HG03432 (cell line): ENCODE measurements around the gene PEF1.

ENCODE experiments used
- ATAC-seq: cut with Tn5 transposase; IDR thresholded peaks from one replicate; pipeline ENCODE4 v1.9.1; 2021; ENCODE audit warnings: mild to moderate bottlenecking, moderate library complexity; ENCODE audit not compliant: unreplicated experiment

The PEF1 gene

GRCh38 chr1:31644560-31645273, at the start of gene PEF1:
PEF1 (minus strand) TSS chr1:31644876; CDS start chr1:31644864, 12 bp downstream.
- ATAC-seq, result peak; percentile 88

- ATAC-seq, result no peak
Measured at GRCh38 chr1:31693231-31693630, 48.6 kb upstream of the PEF1 start.

GRCh38 chr1:31691951-31692350, 47.3 kb upstream of the PEF1 start:
- no peak for ATAC-seq

- no peak for ATAC-seq
Measured at GRCh38 chr1:31691446-31691845, 46.8 kb upstream of the PEF1 start.

GRCh38 chr1:31690921-31691320, 46.2 kb upstream of the PEF1 start:
- ATAC-seq, result no peak

- no peak for ATAC-seq
Measured at GRCh38 chr1:31689854-31690253, 45.2 kb upstream of the PEF1 start.

GRCh38 chr1:31689379-31689778, 44.7 kb upstream of the PEF1 start:
- no peak for ATAC-seq

GRCh38 chr1:31688233-31688918, 43.7 kb upstream of the PEF1 start:
- no peak for ATAC-seq

GRCh38 chr1:31687601-31688000, 42.9 kb upstream of the PEF1 start:
- ATAC-seq, result no peak

- ATAC-seq, result no peak
Measured at GRCh38 chr1:31685795-31686194, 41.1 kb upstream of the PEF1 start.

GRCh38 chr1:31683997-31684396, 39.3 kb upstream of the PEF1 start:
- no peak for ATAC-seq

GRCh38 chr1:31681415-31681814, 36.7 kb upstream of the PEF1 start:
- ATAC-seq, result no peak

- ATAC-seq, result no peak
Measured at GRCh38 chr1:31679676-31680230, 35.1 kb upstream of the PEF1 start.

GRCh38 chr1:31679091-31679490, 34.4 kb upstream of the PEF1 start:
- ATAC-seq, result no peak

- no peak for ATAC-seq
Measured at GRCh38 chr1:31678681-31679080, 34.0 kb upstream of the PEF1 start.

GRCh38 chr1:31677949-31678348, 33.3 kb upstream of the PEF1 start:
- ATAC-seq, result no peak

- ATAC-seq, result no peak
Measured at GRCh38 chr1:31677401-31677800, 32.7 kb upstream of the PEF1 start.

GRCh38 chr1:31675756-31676155, 31.1 kb upstream of the PEF1 start:
- no peak for ATAC-seq

- ATAC-seq, result no peak
Measured at GRCh38 chr1:31675161-31675560, 30.5 kb upstream of the PEF1 start.

GRCh38 chr1:31674626-31675025, 29.9 kb upstream of the PEF1 start:
- no peak for ATAC-seq

- no peak for ATAC-seq
Measured at GRCh38 chr1:31673433-31673832, 28.8 kb upstream of the PEF1 start.

- ATAC-seq, result no peak
Measured at GRCh38 chr1:31672986-31673385, 28.3 kb upstream of the PEF1 start.
